ENCODE measurements around the gene RAMP1.
"Not testable (repeated sequence)": the region's sequence is repeated elsewhere in the genome, so short reads cannot be mapped to it uniquely, and the experiment has no call there.

Gene RAMP1

DNA sequence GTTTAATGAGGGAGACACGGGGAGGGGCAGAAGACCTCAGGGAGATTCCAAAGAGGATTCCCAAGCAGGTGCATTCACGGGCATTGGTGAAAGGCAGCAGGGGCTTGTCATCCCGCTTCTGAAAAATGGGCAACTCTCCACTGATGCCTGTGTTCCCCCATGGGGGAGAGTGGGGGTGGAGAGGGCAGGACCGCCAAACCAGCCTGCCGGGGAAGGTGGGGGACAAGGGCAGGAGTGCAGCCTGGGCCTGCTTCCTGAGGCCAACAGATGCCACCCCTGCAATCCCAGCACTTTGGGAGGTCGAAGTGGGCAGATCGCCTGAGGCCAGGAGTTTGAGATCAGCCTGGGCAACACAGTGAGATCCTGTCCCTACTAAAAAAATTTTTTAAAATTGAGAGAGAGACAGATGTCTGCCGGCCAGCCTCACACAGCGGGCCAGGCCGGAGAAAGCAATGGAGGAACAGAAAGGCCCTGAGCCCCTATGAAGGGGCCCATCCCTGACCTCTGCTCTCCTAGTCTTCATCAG, 62.6 kb downstream of the RAMP1 start:
- no peak for DNase-seq

DNA sequence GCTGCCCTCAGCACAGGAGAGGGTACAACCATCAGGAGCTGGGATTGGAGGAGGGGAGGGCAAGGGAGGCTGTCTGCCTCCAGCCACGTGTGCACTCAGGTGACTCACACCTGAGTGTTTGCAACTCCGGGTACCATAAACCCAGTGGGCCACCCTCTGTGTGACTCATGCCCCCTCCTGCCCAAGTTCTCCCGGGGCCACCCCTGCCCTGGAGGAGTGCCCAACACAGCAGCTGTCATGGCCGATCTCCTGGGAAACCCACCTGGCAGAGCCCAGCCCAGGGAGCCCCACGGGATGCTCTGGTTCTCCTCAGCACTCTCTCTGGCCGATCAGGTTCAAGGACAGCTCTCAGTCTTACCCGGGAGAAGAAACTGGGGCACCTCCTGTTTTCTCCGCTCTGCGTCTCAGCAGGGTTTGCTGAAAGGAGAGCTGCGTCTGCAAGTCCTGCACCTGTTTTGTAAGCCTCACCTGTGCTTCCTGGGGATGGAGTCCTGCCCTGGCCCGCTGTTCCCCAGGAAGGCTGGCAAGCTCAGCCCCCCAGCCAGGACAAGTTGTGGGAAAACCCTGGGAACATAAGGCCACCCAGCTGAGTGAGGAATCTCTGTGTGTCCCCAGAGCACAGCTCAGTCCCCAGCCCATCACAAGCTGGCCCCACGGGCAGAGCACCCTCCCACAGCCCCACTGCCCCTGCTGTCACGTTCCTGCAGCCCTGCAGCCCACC, 63.4 kb downstream of the RAMP1 start:
- no peak for DNase-seq

DNA sequence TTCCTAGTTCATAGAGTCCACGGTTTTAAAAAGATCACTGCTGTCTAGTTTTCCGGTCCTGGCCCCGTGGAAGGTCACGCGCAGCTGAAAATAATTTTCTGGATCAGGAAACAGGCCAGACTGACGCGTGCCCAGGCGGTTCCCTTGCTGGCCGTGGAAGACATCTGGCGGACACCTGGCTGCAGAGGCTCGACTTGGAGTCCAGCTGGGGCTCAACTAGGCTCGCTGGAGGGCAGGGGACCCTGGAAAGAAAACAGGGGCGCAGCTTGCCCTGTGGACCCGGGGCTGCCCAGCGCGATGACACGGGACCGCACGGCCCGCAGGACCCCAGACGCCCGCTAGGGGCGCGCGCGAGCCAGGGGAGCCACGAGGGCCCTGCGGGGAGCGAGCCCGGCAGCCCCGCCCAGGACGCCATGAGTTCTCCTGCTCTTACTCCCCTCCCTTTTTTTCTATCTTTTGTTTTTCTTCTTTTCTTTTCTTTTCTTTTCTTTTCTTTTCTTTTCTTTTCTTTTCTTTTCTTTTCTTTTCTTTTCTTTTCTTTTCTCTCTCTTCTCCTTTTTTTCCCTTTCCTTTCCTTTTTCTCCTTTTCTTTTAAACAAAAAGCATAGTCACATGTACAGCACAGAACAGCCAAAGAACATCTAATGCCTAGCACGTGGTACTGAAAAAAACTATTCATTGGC, 64.2 kb downstream of the RAMP1 start:
- DNase-seq, result peak; percentile 81

DNA sequence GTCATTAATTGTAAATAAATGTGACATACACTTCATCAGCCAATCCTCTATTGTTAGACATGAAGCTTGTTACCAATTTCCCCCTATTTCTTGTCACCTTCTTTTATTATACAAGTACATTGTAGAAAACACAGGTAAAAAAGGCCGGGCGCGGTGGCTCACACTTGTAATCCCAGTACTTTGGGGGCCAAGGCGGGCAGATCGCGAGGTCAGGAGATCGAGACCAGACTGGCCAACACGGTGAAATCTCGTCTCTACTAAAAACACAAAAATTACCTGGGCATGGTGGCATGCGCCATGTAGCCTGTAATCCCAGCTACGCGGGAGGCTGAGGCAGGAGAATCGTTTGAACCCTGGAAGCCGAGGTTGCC, 64.7 kb downstream of the RAMP1 start:
- no peak for DNase-seq

DNA sequence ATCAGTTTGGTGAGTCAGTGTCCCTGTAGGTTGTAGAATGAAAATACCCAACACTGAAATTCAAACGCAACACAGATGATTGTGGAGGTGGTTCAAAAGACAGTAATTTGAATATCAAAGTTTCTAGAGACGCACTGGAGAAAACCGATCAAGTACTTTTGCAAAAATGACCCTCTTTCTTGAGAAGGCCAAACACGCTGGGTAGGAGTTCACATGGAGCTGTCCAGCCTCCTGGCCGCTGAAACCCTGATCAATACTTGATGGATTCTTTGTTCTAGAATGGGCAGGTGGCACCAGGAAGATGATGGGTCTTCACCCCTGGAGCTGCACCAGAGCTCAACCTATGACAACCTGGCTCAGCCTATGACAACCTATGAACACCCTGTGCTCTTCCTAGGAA, 67.7 kb downstream of the RAMP1 start:
- no peak for DNase-seq

DNA sequence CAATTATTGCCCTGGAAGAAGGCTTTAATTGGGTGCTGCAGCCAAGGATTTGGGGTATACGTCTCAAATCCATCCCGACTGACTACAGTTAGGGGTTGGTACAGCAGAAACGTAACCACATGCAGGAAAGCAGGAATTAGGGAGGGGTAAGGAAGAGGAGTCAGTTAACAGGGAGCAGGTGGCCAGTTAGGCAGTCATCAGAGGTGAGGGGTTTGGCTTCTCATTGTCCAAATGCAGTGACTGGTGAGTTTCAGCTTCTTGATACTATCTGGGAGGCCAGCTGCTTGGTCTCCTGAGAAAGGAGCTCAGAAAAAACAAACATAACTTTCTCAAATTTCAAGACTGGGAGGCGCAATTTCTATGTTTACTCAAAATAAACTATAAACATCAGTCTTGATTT, 68.6 kb downstream of the RAMP1 start:
- no peak for DNase-seq

DNA sequence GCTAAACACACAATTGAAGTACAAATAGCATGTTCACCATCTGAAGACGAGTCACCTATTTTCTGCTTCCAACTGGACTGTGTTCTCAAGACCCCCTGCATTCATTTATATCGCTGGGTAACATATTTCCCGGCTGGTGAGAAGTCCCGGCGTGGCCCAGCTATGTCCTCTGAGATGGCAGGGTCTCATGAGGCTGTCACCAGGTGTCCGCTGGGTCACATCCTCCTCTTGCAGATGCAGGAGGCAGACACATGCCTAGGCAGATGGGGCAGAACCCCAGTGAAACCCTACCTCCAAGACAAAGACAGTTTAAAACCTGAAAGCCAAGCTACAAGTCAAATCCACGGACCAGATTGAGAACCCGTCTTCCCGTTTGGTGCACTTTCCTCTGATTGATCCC, 70.6 kb downstream of the RAMP1 start:
- no peak for DNase-seq

DNA sequence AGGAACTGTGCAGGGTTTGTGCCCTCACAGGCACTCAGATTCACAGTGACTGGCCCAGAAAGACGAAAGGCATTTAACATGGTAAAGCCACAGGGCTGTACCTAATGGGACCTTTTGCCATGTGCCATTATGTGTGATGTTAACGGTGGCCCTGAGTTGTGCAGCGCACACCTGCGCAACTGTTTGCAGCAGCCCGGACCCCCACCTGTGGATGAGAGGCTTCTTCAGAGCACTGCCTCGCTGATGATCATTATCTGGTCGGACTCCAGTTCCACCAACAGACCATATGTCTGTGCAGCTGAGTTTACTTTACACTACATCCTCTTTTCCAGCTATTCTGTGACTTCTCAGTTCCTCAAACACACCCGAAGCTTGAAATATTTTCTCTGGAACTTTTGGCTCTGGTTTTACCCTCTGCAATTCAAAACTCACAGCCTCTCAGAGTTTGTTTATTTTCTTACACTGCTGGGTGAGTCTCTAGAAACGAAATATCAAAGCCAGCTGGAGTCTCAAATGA, 71.8 kb downstream of the RAMP1 start:
- DNase-seq, result no peak

DNA sequence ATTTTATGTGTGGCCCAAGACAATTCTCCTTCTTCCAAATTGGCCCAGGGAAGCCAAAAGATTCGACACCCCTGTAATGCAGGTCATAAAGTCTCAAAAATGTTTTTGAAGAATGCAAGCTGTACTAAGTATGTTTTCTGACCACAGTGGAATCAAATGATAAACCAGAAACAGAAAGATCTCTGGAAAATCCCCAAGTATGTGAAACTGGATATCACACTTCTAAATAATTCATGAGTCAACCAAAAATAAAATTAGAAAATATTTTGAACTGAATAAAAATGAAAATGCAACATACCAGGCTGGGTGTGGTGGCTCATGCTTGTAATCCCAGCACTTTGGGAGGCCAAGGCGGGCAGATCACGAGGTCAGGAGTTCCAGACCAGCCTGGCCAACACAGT, 73.3 kb downstream of the RAMP1 start:
- no peak for DNase-seq

DNA sequence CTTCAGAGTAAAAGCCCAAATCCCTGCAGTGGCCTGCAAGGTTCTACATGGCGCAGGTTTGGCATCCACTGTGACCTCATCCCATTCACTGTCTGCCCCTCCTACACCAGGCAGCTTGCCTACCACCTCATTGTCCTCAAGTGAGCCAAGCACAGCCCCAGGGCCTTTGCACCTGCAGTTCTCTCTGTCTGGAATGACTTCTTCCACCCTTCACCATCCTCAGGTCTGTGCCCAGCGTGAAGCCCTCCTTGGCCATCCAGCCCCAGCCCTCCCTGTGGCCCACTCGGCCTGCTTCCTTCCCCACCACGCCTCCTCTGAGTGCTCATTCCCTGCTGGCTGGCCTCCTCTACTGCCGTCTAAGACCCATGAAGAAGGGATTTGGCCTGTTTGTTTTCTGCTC, 74.8 kb downstream of the RAMP1 start:
- DNase-seq, result no peak

DNA sequence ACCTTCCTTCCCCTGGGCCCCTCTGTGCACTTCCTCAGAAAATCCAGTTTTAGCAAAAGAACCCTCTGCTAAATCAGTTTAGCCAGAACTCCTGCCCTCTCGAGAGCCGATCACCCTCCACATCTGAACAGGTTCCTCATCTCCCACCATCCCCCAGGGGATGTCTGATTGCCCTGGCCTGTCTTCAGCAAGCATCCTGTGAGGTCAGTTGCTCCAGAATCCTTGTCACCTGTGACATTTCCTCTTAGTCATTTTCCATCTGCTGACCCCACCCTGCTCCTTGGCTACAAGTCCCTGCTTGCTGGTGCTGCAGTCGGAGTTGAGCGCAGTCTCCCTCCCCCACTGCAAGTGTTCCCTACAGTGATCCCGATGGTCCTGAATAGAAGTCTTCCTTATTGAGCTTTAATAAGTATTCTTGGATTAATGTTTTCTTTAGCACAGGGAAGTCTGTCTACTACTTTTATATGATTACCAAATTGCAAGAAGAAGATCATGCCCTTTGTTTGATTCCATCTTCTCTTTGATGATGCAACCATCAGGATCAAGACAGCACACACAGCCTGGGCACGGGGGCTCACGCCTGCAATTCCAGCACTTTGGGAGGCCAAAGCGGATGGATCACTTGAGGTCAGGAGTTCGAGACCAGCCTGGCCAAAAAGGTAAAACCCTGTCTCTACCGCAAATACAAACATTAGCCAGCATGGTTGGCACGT, 76.5 kb downstream of the RAMP1 start:
- DNase-seq, result no peak

DNA sequence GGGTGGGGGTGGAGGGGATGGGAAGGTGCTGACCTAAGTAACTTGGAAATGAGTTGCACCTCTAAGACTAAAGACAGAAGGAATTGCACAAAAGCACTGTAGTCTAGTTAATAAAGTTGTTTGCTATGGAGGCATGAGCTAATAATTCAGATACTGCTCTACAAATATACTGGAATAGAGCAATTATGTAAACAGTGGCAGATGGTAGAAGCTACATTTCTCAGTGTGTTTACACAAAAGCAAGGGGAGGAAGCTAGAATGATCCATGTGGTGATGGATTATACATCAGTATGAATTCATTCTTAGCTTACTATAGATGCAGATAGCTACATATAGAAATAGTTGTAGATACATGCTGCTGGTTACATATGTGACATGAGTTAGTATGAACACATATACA, 79.8 kb downstream of the RAMP1 start:
- DNase-seq, result no peak

DNA sequence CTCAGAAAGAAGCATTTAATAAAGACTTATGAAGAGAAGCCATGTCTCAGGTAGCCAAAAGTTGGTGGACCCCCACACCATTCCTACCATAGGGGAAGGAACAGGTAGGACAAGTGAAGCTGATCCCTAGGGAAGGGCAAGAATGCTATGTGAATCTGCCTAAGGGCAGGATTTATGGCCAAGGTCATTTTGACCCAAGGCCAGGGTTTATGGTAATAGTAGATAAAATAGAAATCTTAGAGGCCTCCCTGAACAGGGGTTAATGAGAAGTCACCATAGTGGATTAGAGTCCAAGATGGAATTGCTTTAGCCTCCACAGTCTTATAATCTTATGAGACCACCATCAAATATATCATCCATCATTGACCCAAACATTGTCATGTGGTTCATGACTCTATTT, 81.4 kb downstream of the RAMP1 start:
- DNase-seq, result no peak

DNA sequence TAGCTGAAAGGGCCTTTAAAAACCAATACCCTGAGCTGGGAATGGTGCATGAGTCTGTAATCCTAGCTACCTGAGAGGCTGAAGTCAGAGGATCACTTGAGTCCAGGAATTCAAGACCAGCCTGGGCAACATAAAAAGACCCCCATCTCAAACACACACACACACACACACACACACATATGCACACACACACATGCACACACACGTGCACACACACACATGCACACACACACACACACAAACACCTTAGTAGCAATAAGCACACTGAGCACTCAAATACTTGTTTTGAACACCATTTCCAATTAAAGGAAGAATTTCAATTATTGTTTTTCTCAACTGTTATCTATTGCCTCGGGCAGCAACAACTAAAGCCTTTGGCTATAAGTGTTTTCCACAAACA, 81.8 kb downstream of the RAMP1 start:
- DNase-seq, result no peak

DNA sequence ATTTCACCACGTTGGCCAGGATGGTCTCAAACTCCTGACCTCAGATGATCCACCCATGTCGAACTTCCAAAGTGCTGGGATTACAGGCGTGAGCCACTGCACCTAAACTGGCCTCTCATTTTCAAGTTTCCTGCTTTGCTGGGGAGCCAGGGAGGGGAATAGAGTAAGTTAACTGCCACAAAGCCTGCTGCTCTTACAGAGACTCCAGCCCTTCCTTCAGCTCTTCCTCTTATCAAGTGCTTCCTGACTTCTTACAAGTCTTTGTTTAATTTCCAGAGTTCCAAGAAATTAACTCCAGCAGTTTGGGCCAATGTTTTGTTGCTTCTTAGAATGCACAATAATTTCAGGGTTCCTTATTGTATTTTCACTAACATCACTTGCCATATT, 83.1 kb downstream of the RAMP1 start:
- no peak for DNase-seq

DNA sequence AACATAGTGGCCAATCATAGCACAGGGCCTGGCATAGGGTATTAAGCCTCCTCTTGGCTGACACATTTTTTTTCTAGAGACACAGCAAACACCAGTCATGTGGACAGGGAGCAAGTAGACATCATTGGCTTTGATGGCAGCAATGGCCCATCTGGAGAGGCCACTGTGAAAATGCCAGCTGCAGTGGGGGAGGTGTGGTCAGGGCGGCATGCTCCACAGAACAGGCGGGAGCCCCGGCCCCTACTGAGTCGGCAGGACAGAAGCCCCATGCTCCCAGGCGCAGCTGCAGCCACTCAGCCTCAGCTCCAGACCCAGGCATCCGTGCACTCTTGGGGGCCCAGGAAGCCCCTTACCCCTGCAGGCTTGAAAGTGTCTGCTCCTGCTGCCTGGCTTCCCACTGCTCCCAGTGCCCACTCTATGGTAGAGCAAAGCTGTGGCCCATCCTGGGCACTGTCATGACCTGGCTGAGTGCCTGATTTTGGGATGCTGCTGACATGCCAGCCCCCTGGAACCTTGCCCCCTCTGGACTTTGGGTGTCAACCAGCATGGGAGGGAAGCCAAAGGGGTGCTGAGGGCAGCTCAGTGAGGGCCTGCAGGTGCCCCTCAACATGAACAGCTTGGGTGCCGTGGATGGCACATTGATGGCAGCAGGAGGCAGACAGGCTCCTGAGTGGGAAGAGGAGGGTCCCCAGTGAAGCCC, 84.1 kb downstream of the RAMP1 start:
- no peak for DNase-seq

DNA sequence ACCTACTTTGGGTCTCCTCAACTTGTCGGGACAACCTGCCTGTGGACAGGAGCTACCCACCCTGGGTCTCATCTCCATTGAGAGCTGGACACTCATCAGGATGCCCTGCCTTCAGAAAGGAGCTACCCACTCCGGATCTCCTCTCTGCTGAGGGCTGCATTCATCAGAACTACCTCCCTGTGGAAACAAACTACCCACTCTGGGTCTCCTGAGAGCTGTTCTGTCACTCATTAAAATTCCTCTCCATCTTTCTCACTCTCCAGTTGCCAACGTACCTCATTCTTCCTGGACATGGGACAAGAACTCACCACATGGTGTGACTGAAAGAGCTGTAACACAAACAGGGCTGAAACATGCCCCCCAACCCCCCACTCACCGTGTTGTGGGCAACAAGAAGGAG, 84.9 kb downstream of the RAMP1 start:
- DNase-seq, result no peak

DNA sequence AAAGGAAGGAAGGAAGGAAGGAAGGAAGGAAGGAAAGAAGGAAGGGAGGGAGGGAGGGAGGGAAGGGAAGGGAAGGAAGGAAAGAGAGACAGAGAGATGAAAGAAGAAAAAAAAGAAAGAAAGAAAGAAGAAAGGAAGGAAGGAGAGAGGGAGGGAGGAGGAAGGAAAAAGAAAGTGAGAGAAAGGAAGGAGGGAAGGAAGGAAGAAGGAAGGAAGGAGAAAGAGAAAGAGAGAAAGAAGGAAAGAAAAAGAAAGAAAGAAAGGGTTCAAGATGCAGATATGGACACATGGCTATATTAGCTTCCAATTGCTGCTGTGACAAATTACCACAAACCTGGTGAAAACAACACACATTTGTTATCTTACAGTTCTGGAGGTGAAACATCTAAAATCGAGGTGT, 87.0 kb downstream of the RAMP1 start:
- DNase-seq, result no peak

DNA sequence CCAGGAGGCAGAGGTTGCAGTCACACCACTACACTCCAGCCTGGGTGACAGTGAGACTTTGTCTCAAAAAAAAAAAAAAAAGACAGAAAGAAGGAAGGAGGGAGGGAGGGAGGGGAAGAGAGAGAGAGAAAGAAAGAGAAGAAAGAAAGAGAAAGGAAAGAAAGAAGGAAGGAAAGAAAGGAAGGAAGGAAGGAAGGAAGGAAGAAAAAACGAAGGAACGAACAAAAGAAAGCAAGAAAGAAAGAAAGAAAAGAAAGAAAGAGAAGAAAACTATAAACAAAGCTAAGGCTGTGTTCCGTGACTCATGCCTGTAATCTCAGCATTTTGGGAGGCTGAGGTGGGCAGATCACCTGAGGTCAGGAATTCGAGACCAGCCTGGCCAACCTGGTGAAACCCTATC, 91.9 kb downstream of the RAMP1 start:
- not testable (repeated sequence) for DNase-seq

DNA sequence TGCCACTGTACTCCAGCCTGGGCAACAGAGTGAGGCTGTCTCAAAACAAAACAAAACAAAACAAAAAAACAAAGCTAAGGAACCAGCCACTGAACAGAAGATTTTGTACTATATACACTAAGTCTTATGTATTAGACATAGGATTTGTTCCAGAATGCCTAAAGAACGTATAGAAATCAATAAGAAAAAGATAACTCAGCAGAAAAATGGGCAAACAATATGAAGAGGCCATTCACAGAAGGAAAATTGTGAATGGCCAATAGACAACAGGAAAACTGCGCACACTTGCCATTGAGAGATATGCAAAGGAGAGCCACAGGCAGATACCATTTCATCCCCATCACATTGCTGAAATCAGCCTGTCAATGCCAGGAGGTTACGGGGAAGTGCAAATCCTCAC, 92.5 kb downstream of the RAMP1 start:
- DNase-seq, result no peak

DNA sequence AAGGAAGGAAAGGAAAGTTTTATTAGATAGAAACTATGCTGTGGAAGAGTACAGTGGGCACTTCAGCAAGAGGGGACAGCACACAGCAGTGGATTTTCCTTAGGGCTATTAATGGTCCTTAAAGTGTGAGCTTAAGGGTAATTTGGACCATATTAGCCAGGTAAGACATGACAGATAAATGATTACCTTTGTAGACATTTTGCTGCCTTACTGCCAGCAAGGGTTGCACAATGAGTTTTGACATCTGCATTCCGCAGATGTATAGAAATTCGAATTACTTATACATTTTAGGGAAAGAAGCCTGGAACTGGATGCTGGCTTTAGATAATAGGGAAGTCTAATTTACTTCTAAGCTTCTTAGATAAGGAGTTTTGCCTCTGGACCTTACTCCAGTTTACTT, 93.4 kb downstream of the RAMP1 start:
- DNase-seq, result no peak

DNA sequence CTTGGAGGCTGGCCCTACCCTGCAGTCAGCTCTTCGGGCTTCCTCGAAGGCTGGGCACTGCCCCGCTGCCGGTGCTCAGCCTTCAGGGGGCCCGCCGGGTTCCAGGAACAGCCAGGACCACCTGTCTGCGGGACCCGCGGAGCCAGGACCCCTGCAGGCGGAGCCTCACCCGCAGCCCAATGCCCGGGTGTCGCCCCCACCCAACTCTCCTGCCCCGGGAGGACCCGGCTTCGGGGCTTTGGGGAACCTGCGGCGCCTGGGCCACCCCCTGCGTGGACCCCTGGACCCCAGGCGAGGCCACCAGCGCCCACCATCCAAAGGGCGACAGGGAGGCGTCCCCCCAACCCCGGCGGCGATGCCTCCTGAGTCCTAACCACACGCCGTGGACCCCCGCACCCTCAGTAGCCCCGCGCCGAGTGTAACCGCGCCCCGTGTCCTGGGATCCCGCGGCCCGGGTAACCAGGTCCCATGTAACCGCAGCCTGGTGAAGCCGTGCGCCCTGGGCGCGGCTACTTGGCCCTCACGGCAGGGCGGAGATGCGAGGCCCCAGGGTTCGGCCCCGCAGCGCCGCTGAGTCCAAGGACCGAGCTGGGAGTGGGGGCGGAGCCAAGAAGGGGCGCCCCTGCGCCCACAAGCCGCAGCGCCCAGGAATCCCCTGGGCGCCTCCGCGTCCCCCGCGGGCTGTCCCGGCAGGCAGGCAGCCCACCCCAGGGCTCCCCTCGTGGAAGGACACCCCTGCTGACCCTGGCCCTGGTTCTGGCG, 96.4 kb downstream of the RAMP1 start:
- no peak for DNase-seq

DNA sequence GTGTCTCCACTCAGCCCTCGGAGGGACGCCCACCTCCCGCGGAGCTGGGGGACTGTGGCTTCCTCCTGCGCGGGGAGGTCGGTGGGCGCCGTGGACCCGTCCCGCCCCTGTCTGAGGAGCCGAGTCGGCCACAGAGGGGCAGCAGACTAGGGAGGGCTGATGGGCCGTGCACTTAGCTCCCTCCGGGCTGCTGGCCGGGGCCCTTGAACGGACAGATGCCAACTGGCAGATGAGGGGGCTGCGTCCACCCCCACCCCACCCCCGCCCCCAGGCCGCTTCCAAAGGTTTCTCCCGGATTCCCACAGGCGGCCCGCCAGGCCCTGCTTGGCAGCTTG, 96.9 kb downstream of the RAMP1 start:
- DNase-seq, result no peak

All from right hindlimb (tissue), 1 donor.